Astrocyte of the cerebellum (primary cell): ENCODE data around the gene TMEM150B.

Experiments
- DNase-seq: peaks from one replicate; pipeline ENCODE4 v3.0.0-alpha.2; 2011; ENCODE audit warnings: low read depth
- H3K4me3 ChIP-seq: 2 replicates; pipeline ENCODE4 v1.5.1; 2011; ENCODE audit warnings: mild to moderate bottlenecking, low read depth, low read length, moderate library complexity
- in situ Hi-C: cut with HindIII; loops from 2 replicates; pipeline ENCODE4 v1.10.0; 2017; ENCODE audit warnings: low sequenced_read_pairs
- TF ChIP-seq, protein P1 (sequence below): IDR thresholded peaks from 2 replicates; pipeline ENCODE4 v1.5.1; 2012; ENCODE audit warnings: low read length, low read depth, moderate library complexity, mild to moderate bottlenecking; ENCODE audit errors: missing control alignments

The TMEM150B gene

DNA sequence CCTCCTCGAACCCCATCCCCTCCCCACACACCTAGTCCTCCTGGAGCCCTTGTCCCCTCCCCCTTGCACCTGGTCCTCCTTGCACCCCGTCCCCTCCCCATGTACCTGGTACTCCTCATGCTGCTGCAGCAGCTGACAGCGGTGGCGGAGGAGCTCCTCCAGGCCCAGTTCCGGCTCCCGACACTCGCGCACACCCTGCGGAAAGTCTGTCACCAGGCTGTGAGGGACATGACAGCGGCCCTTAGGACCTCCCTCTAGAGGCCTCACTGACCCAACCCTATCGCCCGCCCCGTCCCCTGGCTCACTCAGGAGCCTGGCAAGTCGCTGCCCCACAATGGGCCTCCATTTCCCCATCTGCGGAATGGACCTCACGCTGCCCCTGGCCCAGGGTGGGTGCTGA is 60.0 kb downstream of the TMEM150B start:
- TF ChIP-seq, protein P1, sequence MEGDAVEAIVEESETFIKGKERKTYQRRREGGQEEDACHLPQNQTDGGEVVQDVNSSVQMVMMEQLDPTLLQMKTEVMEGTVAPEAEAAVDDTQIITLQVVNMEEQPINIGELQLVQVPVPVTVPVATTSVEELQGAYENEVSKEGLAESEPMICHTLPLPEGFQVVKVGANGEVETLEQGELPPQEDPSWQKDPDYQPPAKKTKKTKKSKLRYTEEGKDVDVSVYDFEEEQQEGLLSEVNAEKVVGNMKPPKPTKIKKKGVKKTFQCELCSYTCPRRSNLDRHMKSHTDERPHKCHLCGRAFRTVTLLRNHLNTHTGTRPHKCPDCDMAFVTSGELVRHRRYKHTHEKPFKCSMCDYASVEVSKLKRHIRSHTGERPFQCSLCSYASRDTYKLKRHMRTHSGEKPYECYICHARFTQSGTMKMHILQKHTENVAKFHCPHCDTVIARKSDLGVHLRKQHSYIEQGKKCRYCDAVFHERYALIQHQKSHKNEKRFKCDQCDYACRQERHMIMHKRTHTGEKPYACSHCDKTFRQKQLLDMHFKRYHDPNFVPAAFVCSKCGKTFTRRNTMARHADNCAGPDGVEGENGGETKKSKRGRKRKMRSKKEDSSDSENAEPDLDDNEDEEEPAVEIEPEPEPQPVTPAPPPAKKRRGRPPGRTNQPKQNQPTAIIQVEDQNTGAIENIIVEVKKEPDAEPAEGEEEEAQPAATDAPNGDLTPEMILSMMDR = no peak
- DNase-seq = no peak
- no peak overlapping the region for H3K4me3 ChIP-seq
- in situ Hi-C loops = no loop called here

DNA sequence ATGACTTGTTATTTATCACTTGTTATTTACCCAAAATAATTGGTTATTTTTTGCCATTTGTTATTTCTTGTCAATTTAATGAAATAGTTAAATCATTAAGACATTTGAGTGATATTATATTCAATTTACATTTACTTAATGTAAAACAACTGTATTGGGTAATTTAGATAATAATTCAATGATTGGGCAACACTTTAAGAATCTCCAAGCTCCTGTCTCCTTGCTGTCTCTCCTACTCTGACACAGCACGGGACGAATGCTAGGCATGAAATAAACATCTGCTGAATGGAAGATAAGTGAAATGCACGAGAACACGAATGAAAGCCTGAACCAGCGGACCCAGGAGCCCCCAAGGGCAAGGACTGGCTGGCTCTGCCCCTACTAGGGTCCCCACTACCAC is 60.6 kb downstream of the TMEM150B start:
- no peak overlapping the region for H3K4me3 ChIP-seq
- DNase-seq = no peak
- TF ChIP-seq, protein P1 = no peak
- in situ Hi-C loops = no loop called here
